HCT116 (cell line): ENCODE measurements around the gene ITIH5. TPM values are rescaled to one million over a fixed set of nuclear protein-coding genes. Genes with fewer than 3 reads are reported as not detected.

Experiments used
- ATAC-seq: fragments of 200-7000 bp; cut with Tn5 transposase; 2 replicates; pipeline ENCODE4 v1.9.1; 2020; ENCODE audit warnings: mild to moderate bottlenecking, moderate library complexity
- BruUV-seq: library from RNA; stranded (reverse); fragments of 400-500 nt; replicated peaks from 2 replicates; lab custom pipeline; 2021; lab: Mats Ljungman, UMichigan
- CTCF ChIA-PET: fragments of 300-600 bp; sonication (Branson Sonifier 250); formaldehyde crosslinking; loops from one replicate; lab custom pipeline; 2021; ENCODE audit warnings: antibody characterized with exemption; lab: Charles Lee
- POLR2A ChIA-PET: fragments of 300-600, 350-600 bp; sonication (Branson Sonifier 250); formaldehyde crosslinking; loops from one replicate; lab custom pipeline; 2021; ENCODE audit warnings: antibody characterized with exemption; lab: Charles Lee
- RAD21 ChIA-PET, 2 experiments: fragments of 300-600 bp; sonication (Branson Sonifier 250); formaldehyde crosslinking; loops; one replicate each; lab custom pipeline; 2023; ENCODE audit warnings: low total read pairs in 2 of 2; ENCODE audit not compliant: uncharacterized antibody in 2 of 2, unreplicated experiment in 2 of 2, low non-redundant PET in 1 of 2; lab: Charles Lee
- DNase-seq: peaks from one replicate; pipeline ENCODE4 v3.0.0-alpha.2; 2010; ENCODE audit warnings: low read depth, low spot score
- H2AFZ ChIP-seq: fragments of 200-600 bp; shearing (Covaris generic), sonication (generic); 2 replicates; pipeline ENCODE4 v1.6.1; 2017; ENCODE audit warnings: low read depth, mixed run types, mixed read lengths, antibody characterized with exemption, low read length; ENCODE audit not compliant: poor library complexity, severe bottlenecking
- H3K27ac ChIP-seq: 2 replicates; pipeline ENCODE4 v1.5.1; 2012; ENCODE audit warnings: low read depth, low read length
- H3K27me3 ChIP-seq: fragments of 200-600 bp; sonication (generic); 2 replicates; pipeline ENCODE4 v1.6.1; 2016; ENCODE audit warnings: mixed run types, low read length, mixed read lengths; ENCODE audit not compliant: insufficient read depth
- H3K36me3 ChIP-seq, 2 experiments: fragments of 200-500 bp in 1 of 2; fragments of 200-600 bp in 1 of 2; sonication (Bioruptor generic) in 1 of 2; sonication (generic) in 1 of 2; 2 replicates each; pipeline versions ENCODE4 v1.5.1 to v1.6.1; 2014 to 2016; ENCODE audit warnings: low read length in 2 of 2, inconsistent platforms in 1 of 2, mixed read lengths in 1 of 2, mixed run types in 1 of 2; ENCODE audit not compliant: insufficient read depth in 2 of 2, control insufficient read depth in 1 of 2
- H3K4me1 ChIP-seq, 2 experiments: fragments of 200-600 bp in 1 of 2; sonication (generic) in 1 of 2; 2 replicates each; pipeline versions ENCODE4 v1.5.1 to v1.6.1; 2012 to 2017; ENCODE audit warnings: low read length in 2 of 2, inconsistent platforms in 1 of 2, mild to moderate bottlenecking in 1 of 2, mixed read lengths in 1 of 2, mixed run types in 1 of 2, moderate library complexity in 1 of 2; ENCODE audit not compliant: insufficient read depth in 2 of 2, control insufficient read depth in 1 of 2
- H3K4me2 ChIP-seq: fragments of 200-600 bp; sonication (generic); 2 replicates; pipeline ENCODE4 v1.6.1; 2017; ENCODE audit warnings: mixed run types, low read length, mixed read lengths
- H3K4me3 ChIP-seq, 2 experiments: fragments of 200-600 bp in 1 of 2; sonication (generic) in 1 of 2; replicated peaks in 1 of 2; 2 replicates each; pipeline ENCODE4 v1.5.1; 2011 to 2016; ENCODE audit warnings: low read length in 2 of 2, control low read depth in 1 of 2, low read depth in 1 of 2, mild to moderate bottlenecking in 1 of 2, mixed read lengths in 1 of 2, mixed run types in 1 of 2
- H3K79me2 ChIP-seq: fragments of 200-600 bp; sonication (generic); 2 replicates; pipeline ENCODE4 v1.6.1; 2017; ENCODE audit warnings: mild to moderate bottlenecking, mixed run types, low read length, moderate library complexity, mixed read lengths; ENCODE audit not compliant: insufficient read depth
- H3K9ac ChIP-seq: fragments of 200-600 bp; sonication (generic); 2 replicates; pipeline ENCODE4 v1.6.1; 2016; ENCODE audit warnings: low read length, mixed read lengths
- H3K9me2 ChIP-seq: fragments of 200-600 bp; sonication (generic), shearing (Covaris generic); 2 replicates; pipeline ENCODE4 v1.6.1; 2017; ENCODE audit warnings: mixed run types, mild to moderate bottlenecking, moderate library complexity; ENCODE audit not compliant: insufficient read depth
- H3K9me3 ChIP-seq, 2 experiments: fragments of 200-500 bp in 1 of 2; fragments of 200-600 bp in 1 of 2; sonication (Bioruptor generic) in 1 of 2; sonication (generic) in 1 of 2; 2 replicates each; pipeline ENCODE4 v1.6.1; 2014 to 2017; ENCODE audit warnings: low read length in 2 of 2, mixed read lengths in 2 of 2, inconsistent platforms in 1 of 2, low read depth in 1 of 2, mild to moderate bottlenecking in 1 of 2, mixed run types in 1 of 2, moderate library complexity in 1 of 2; ENCODE audit not compliant: control insufficient read depth in 1 of 2, insufficient read depth in 1 of 2
- H4K20me1 ChIP-seq: fragments of 200-600 bp; sonication (generic), shearing (Covaris generic); 2 replicates; pipeline ENCODE4 v1.6.1; 2017; ENCODE audit warnings: mixed run types, mild to moderate bottlenecking, moderate library complexity; ENCODE audit not compliant: insufficient read depth
- CBX3 ChIP-seq: IDR thresholded peaks from 2 replicates; pipeline ENCODE4 v1.6.1; 2012; ENCODE audit warnings: low read depth
- CEBPB ChIP-seq: IDR thresholded peaks from 2 replicates; pipeline ENCODE4 v1.6.1; 2012; ENCODE audit warnings: low read depth
- EZH2 ChIP-seq: fragments of 200-600 bp; sonication (generic); IDR thresholded peaks from 2 replicates; pipeline ENCODE4 v1.6.1; 2017; ENCODE audit warnings: antibody characterized with exemption, mixed run types
- EZH2phosphoT487 ChIP-seq: fragments of 200-600 bp; IDR thresholded peaks from 2 replicates; pipeline ENCODE4 v1.6.1; 2018; ENCODE audit warnings: antibody characterized with exemption, borderline replicate concordance
- SRF ChIP-seq: IDR thresholded peaks from 2 replicates; pipeline ENCODE4 v1.6.1; 2012; ENCODE audit warnings: low read depth
- YY1 ChIP-seq: IDR thresholded peaks from 2 replicates; pipeline ENCODE4 v1.6.1; 2011; ENCODE audit warnings: low read length, low read depth, moderate library complexity, mild to moderate bottlenecking; ENCODE audit not compliant: insufficient replicate concordance; ENCODE audit errors: extremely low read depth
- ZNF274 ChIP-seq: fragments of 200-500 bp; sonication (Bioruptor generic); IDR thresholded peaks from 2 replicates; pipeline ENCODE4 v1.6.1; 2014; ENCODE audit warnings: mild to moderate bottlenecking, low read depth, low read length, inconsistent platforms
- intact Hi-C: fragments of 100-400 bp; cut with micrococcal nuclease; formaldehyde crosslinking; loops from 2 replicates; pipeline ENCODE4 v1.10.0; 2022
- total RNA-seq: library from RNA; stranded (reverse); gene quantifications from one replicate; pipeline ENCODE4 v1.2.1, GENCODE V29; 2021; ENCODE audit not compliant: unreplicated experiment
- TF ChIP-seq, protein P1 (sequence below): IDR thresholded peaks from 2 replicates; pipeline ENCODE4 v1.6.1; 2012
- TF ChIP-seq, protein P2 (sequence below): IDR thresholded peaks from 2 replicates; pipeline ENCODE4 v1.6.1; 2012

ITIH5 gene
- total RNA-seq, 1 experiment from 2014 or later, result not detected

DNA sequence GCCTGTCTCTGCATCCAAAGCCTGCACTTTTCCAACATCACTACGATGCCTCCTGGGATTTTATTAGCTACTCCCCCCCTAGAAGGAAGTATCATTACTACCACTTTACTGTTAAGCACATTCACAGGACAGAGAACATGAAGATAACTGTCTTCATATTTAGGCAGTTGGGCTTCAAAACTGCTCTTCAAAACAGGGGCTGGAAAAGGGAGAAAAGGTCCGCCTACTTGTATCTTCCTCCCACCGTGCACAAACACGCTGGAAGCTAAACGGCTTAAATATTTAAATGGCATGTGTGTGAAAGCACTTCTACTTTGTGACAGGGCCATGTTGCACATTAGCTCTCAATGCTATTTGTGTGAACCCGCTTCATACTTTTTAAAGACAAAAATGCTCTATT lies 999 bp downstream of the ITIH5 start:
- ChIA-PET POLR2A (no interaction called here), RAD21 (no interaction called here)
- no peaks in the 10 kb centered on the region for H3K79me2 ChIP-seq
- no peak overlapping the region for H3K9ac ChIP-seq
- H3K9me2 ChIP-seq, result no peaks in the 10 kb centered on the region
- no peaks in the 10 kb centered on the region for H4K20me1 ChIP-seq
- DNase-seq (no peak), ATAC-seq (no peak)
- no TSS peak for BruUV-seq
- intact Hi-C loops, result no loop called here
- no peaks in the 10 kb centered on the region for H3K36me3 ChIP-seq
- no peak overlapping the region for H3K4me3 ChIP-seq
- H2AFZ ChIP-seq, result no peak overlapping the region
- H3K4me1 ChIP-seq, result no peaks in the 10 kb centered on the region
- TF ChIP-seq, protein P1, sequence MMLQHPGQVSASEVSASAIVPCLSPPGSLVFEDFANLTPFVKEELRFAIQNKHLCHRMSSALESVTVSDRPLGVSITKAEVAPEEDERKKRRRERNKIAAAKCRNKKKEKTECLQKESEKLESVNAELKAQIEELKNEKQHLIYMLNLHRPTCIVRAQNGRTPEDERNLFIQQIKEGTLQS, result no peak
- TF ChIP-seq YY1 (no peak), CEBPB (no peak)
- TF ChIP-seq, all 23 proteins: peak for 0
- no peak overlapping the region for H3K27ac ChIP-seq
- CTCF ChIA-PET, result interaction anchor here (1.2 kb wide), 1 partner anchor 21 kb away, joined by 3 read pairs; no protein-coding TSS in a partner anchor
- H3K9me3 ChIP-seq, result no peaks in the 10 kb centered on the region
- H3K4me2 ChIP-seq, result no peak overlapping the region
- H3K27me3 ChIP-seq, result peaks cover 22% of the 10 kb centered on the region

DNA sequence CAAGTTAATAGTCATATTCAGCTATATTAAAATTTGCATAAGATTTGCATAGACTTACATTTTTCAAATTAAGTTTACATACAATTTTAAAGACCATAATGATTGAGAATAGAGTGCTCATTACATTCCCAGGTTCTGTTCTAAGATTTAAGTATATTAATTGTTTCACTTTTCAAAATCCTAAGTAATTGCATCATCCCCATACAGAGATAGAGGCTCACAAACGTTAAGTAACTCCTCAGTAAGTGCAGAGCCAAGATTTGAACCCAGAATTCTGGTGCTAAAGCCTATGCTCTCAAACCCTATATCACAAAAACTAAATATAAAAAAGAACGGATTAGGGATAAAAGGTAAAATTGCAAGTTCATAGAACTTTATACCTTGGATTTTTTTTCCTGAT lies 2.1 kb downstream of the ITIH5 start:
- RAD21 ChIA-PET, result no interaction called here
- Histone ChIP-seq H2AFZ (no peak overlapping the region), H3K4me2 (no peak overlapping the region), H3K9ac (no peak overlapping the region), H3K27ac (no peak overlapping the region), H4K20me1 (no peaks in the 10 kb centered on the region), H3K4me3 (no peak overlapping the region), H3K4me1 (no peaks in the 10 kb centered on the region), H3K9me3 (no peaks in the 10 kb centered on the region), H3K27me3 (peaks cover 20% of the 10 kb centered on the region), H3K36me3 (no peaks in the 10 kb centered on the region), H3K9me2 (no peaks in the 10 kb centered on the region), H3K79me2 (no peaks in the 10 kb centered on the region)
- TF ChIP-seq EZH2phosphoT487, result no peak
- no peak for TF ChIP-seq ZNF274
- TF ChIP-seq SRF, result no peak
- no peak for TF ChIP-seq CBX3
- no peak for TF ChIP-seq EZH2
- TF ChIP-seq, protein P2, sequence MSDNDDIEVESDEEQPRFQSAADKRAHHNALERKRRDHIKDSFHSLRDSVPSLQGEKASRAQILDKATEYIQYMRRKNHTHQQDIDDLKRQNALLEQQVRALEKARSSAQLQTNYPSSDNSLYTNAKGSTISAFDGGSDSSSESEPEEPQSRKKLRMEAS, result no peak
- no peak for ATAC-seq
- no peak for DNase-seq
- BruUV-seq, result no TSS peak
- CTCF ChIA-PET, result interaction anchor here (1.4 kb wide), 1 partner anchor 23 kb away, joined by 4 read pairs; no protein-coding TSS in a partner anchor
- intact Hi-C loops, result no loop called here
- POLR2A ChIA-PET, result no interaction called here
